CMK (cell line): ENCODE measurements around the gene RNF222.
"Not testable (repeated sequence)": the region's sequence is repeated elsewhere in the genome, so short reads cannot be mapped to it uniquely, and the experiment has no call there.

ENCODE experiments used
- DNase-seq: peaks from one replicate; pipeline ENCODE4 v3.0.0-alpha.2; 2010; ENCODE audit warnings: low read depth

Gene RNF222

DNA sequence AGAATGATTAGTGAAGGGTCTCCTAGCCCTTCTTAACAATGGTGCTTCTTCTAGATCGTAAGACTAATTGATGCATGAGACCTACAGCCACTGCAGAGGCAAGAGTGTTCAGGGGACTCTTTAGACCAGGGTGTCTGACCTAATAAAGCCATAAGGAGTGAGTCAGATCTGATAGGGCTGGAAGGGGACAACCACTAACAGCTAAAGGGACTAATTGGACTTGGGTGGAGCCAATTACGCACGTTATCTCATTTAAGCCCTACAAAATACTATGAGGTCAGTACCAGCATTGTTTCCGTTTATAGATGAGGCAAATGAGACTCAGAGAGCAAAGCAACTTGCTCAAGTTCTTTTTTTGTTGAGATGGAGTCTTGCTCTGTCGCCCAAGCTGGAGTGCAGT is 14.5 kb upstream of the RNF222 start:
- peak; percentile 49 for DNase-seq

- no peak for DNase-seq
Measured at GRCh38 chr17:8410883-8411238, 13.2 kb upstream of the RNF222 start.

DNA sequence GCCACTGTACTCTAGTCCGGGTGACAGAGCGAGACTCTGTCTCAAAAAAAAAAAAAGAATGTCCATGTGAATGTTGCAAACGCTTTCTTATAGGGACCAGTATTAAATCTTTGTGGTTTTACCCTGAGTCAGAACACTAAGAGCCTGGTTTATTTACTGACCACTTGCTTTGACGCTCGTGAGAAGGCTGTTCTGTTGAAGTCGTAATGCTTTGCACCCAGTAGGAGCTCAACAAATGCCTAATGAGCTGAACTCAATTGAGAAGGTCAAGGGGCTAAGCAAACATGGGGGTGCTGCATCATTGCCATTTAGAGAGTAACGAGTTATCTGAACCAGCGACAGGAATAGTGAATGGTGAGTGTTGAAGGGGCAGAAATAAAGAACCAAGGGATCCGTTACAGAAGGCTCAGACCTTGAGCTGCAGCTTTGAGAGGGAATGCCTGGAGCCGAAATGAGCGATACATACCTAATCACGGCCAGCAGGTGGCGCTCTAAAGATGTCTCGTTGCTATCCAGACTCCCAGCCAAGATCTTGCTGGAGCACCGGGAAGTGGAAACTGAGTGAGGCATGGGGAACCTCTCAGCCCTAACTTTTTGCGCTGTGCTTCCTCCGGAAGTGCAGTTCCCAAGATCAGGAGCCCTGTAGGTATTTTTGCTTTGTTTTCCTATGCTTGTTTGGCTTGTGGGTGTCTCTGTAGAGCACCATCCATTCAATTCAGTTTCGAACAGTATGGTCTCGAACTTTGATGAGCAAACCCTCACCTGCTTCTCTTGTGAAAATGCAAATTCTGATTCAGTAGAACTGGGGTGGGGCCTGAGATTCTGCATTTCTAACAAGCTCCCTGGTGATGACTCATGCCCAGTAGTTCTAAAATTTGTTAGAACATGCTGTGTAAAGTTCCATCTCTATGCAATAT is 12.6 kb upstream of the RNF222 start:
- peak; percentile 88 for DNase-seq

DNA sequence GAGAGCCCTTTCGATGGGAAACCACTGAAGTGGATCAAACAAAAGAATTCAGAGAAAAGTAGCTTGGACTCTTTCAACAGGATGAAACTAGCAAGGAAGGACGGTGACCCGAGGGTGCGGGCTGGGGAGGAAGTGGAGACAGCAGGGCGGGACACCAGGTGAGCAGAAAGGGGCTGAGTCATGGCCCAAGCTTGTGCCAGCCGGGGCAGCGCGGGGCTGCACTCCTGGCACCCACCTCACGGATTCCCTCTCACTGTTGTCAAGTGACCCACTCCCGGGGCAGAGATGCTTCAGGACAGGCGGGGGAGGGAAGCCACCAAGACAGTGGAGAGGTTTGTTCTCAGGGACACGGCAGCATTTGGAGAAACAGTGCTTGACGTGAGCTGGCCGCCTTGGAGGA is 10.7 kb upstream of the RNF222 start:
- DNase-seq: no peak

DNA sequence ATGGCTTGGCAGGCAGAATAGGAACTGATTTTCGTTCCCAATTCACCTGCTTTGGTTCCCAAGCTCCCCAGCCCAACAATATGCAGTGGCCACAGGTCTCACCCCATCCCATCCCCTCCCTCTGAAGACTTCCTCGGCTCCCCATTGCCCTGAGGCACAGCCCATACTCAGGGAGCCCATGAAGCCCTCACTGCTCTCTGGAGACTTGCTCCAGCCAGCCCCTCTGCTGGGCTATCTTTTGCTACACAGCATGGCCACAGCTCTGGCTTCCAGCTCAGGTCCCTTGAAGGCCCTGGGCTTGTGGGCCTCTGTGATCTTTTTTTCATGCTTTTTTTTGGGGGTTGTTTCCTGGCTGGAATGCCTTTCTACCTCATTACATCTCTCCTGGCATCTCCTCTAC is 8.5 kb upstream of the RNF222 start:
- DNase-seq: no peak

GRCh38 chr17:8405499-8406016 is 7.9 kb upstream of the RNF222 start:
- DNase-seq: no peak

DNA sequence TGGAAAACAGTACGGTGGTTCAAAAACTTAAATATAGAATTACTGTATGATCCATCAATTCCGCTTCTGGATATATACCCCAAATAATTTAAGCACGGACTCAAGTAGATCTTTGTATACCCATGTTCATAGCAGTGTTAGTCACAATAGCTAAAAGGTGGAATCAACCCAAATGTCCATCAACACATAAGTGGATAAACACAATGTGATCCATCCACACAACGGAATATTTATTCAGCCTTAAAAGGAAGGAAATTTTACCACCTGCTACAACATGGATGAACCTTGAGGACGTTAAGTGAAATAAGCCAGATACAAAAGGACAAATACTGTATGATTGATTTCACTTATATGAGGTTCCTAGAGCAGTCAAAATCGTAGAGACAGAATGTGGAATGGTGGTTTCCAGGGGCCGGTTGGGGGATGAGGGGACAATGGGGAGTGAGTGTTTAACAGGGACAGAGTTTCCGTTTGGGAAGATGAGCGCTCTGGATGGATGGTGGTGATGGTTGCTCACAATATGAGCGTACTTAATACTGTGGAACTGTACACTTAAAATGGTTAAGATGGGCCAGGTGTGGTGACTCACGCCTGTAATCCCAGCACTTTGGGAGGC is 5.4 kb upstream of the RNF222 start:
- no peak for DNase-seq

- no peak for DNase-seq
Measured at GRCh38 chr17:8401107-8401506, 3.5 kb upstream of the RNF222 start.

DNA sequence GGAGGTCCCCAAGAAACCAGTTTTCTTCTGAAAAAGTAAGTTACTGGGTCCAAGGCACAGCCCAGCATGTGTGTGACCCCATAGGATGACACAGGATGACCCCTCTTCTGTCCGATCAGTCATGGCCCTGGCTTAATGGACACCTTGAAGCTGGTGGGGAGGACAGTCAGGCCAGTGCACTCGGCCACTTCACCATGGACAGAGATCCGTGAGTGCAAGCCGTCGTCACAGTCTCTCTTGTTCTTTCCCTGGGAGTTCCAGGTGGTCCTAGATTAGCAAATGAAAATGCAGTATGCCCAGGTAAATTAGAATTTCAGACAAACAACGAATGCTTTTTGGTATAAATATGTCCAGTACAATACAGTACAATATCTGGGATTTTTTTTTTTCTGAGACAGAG is 1.4 kb upstream of the RNF222 start:
- no peak for DNase-seq

DNA sequence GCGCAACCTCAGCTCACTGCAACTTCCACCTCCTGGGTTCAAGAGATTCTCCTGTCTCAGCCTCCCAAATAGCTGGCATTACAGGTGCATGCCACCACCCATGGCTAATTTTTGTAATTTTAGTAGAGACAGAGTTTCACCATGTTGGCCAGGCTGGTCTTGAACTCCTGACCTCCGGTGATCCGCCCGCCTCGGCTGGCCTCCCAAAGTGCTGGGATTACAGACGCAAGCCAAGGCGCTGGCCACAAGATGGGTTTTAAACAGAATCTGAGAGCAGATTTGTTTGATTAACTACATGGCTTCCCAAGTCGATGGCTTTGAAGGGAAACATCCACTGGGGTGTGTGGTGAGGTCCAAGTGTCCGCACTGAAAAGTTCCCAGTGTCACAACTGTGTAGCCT is 3.1 kb downstream of the RNF222 start:
- not testable (repeated sequence) for DNase-seq

- DNase-seq: no peak
Measured at GRCh38 chr17:8393470-8394231, 4.0 kb downstream of the RNF222 start.

GRCh38 chr17:8392674-8393469 is 4.8 kb downstream of the RNF222 start:
- DNase-seq: no peak

- DNase-seq: no peak
Measured at GRCh38 chr17:8392274-8392673, 5.4 kb downstream of the RNF222 start.

DNA sequence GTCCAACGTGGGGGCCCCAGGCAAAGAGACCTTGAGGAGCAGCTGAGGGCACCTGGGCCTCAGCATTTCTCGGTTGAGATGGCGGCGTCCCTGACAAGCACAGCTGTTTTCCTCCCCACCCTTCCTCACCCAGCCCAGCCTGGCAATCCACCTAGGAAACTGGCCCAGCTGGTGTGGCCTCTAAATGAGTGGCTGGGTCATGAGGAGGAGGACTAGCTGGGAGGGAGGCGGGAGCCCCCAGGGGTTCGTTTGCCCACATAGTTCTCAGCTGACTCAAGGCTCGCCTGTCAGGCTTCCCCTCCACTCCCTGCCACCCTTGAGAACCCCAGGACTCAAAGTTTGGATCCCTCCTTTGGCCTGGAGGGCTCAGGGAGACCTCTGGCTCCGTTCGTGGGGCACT is 5.9 kb downstream of the RNF222 start:
- DNase-seq: no peak

GRCh38 chr17:8387914-8388651 is 9.5 kb downstream of the RNF222 start:
- no peak for DNase-seq

GRCh38 chr17:8386841-8387240 is 10.8 kb downstream of the RNF222 start:
- DNase-seq: no peak

DNA sequence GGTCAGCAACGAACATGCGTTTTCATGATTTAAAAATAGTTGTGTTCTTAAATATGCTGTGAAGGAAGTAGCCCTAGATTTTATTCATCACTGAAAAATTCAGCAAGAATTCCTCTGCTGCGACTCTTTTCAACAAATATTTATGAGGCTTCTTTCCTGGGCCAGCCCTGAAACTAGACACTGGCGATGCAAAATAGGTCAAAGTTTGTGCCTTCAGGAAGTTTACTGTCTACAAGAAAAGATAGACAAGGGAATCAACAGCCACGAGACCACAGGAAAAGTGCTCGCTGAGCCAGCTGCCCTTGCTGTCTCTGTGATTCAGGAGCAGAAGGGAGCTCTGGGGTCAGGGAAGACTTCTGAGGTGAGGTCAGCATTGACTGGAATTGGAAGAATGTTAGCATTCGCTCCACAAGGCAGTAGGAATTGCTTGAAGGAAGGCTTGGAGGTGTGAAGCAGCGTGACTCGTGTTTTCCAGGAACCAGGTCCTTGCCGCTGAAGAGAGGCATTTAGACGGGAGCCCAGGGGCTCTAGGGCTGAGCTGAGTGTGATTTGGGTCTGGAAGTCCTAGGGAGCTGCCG is 12.7 kb downstream of the RNF222 start:
- no peak for DNase-seq

GRCh38 chr17:8383143-8383822 is 14.3 kb downstream of the RNF222 start, which contains the start of gene RPL26:
Gene RPL26, minus strand, starts transcription at chr17:8383193. Its CDS starts 883 bp downstream, at chr17:8382310.
- DNase-seq: peak; percentile 93

DNA sequence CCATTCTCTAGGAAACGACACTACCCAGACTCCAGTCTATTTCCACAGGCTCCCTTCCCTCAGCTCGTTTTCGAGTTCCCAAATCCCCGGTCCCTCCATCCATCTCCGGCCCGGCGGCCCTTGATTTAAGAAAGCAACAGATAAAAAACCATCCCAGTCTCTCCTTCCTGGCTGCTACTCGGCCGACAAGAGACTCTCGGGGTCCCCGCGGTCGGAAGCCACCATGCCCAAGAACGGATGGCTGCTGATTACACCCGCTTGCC is 14.8 kb downstream of the RNF222 start:
- no peak for DNase-seq
